SU-DHL-6 (cell line): ENCODE measurements around the gene KERA.

Experiments used
- H2AFZ ChIP-seq: fragments of 200-600 bp; sonication (generic); 2 replicates; pipeline ENCODE4 v1.6.1; 2014; ENCODE audit warnings: low read depth, mild to moderate bottlenecking, moderate library complexity, mixed read lengths, antibody characterized with exemption, low read length; ENCODE audit not compliant: severe bottlenecking
- H3F3A ChIP-seq: fragments of 200-600 bp; shearing (Covaris generic); 2 replicates; pipeline ENCODE4 v1.6.0; 2016; ENCODE audit warnings: antibody characterized with exemption, mild to moderate bottlenecking; ENCODE audit not compliant: insufficient read depth
- H3K27ac ChIP-seq: fragments of 200-600 bp; sonication (generic); 2 replicates; pipeline ENCODE4 v1.5.1; 2016; ENCODE audit warnings: low read depth, mild to moderate bottlenecking, low read length, moderate library complexity, mixed read lengths
- H3K27me3 ChIP-seq: fragments of 200-600 bp; sonication (generic), shearing (Covaris generic); 2 replicates; pipeline ENCODE4 v1.6.0; 2014; ENCODE audit warnings: mild to moderate bottlenecking, low read length
- H3K36me3 ChIP-seq: fragments of 200-600 bp; sonication (generic); 2 replicates; pipeline ENCODE4 v1.6.1; 2014; ENCODE audit warnings: mild to moderate bottlenecking, low read length, mixed read lengths
- H3K4me2 ChIP-seq: fragments of 300-600, 200-600 bp; shearing (Covaris generic), sonication (generic); 2 replicates; pipeline ENCODE4 v1.6.0; 2014; ENCODE audit warnings: low read length, low read depth, mild to moderate bottlenecking; ENCODE audit not compliant: poor library complexity, severe bottlenecking
- H3K4me3 ChIP-seq: fragments of 200-600 bp; sonication (generic); 2 replicates; pipeline ENCODE4 v1.5.1; 2014; ENCODE audit warnings: antibody characterized with exemption, low read length, mild to moderate bottlenecking, mixed read lengths; ENCODE audit not compliant: insufficient read depth, poor library complexity, severe bottlenecking
- H3K79me2 ChIP-seq: fragments of 200-600 bp; sonication (generic); 2 replicates; pipeline ENCODE4 v1.6.1; 2014; ENCODE audit warnings: mild to moderate bottlenecking, low read length, moderate library complexity; ENCODE audit not compliant: insufficient read depth
- H3K9ac ChIP-seq: fragments of 200-600 bp; sonication (generic); 2 replicates; pipeline ENCODE4 v1.7.0; 2014; ENCODE audit warnings: mild to moderate bottlenecking, low read length
- H3K9me2 ChIP-seq: fragments of 200-600 bp; sonication (generic); replicated peaks from 2 replicates; pipeline ENCODE4 v1.6.1; 2014; ENCODE audit warnings: low read length; ENCODE audit not compliant: insufficient read depth
- H3K9me3 ChIP-seq: fragments of 200-600 bp; sonication (generic); 2 replicates; pipeline ENCODE4 v1.6.1; 2014; ENCODE audit warnings: low read length, mixed read lengths; ENCODE audit not compliant: insufficient read depth
- H4K20me1 ChIP-seq: fragments of 200-600 bp; sonication (generic); 2 replicates; pipeline ENCODE4 v1.6.1; 2014; ENCODE audit warnings: low read depth, mild to moderate bottlenecking, antibody characterized with exemption, low read length, moderate library complexity, mixed read lengths
- EZH2phosphoT487 ChIP-seq: fragments of 200-600 bp; sonication (generic), shearing (Covaris generic); conservative IDR thresholded peaks from 2 replicates; pipeline ENCODE4 v1.6.1; 2018; ENCODE audit warnings: mild to moderate bottlenecking, antibody characterized with exemption, low read length, moderate library complexity, mixed read lengths
- TF ChIP-seq, protein P1 (sequence below): fragments of 200-600 bp; sonication (generic); IDR thresholded peaks from one replicate; pipeline ENCODE4 v1.5.1; 2017; ENCODE audit warnings: antibody characterized with exemption, mild to moderate bottlenecking, low read length, moderate library complexity; ENCODE audit not compliant: insufficient read depth, poor library complexity, severe bottlenecking

The KERA gene

DNA sequence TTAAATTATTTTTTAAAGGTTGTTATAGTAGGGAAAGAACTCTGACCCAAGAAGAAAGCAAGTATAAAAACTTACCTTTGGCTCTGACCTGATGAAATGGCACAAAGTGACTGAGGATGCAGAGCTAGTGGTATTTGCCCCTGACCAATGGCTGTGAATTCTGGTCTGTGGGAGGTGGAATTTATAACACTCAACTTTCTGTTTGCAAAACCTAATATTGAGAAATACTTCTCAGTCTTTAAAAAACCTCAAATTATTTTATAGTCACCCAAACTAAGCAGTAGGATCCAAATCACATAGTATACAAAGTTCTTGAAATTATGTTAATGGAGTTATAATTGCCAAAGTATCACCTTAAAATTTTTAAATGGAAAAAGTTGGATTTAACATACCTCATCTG is 53.0 kb downstream of the KERA start, which contains the start of gene EPYC:
Gene EPYC (minus strand): TSS at position 101 of the 400 bp plus-strand sequence. CDS start 2,407 bp downstream, outside the sequence.
- Histone ChIP-seq H2AFZ (no peak within 1 kb of the TSS), H4K20me1 (no peaks in the 10 kb centered on the region), H3F3A (no peaks in the 10 kb centered on the region), H3K4me2 (no peak within 1 kb of the TSS), H3K9me2 (no peaks in the 10 kb centered on the region), H3K9ac (no peak within 1 kb of the TSS), H3K27me3 (no peaks in the 10 kb centered on the region), H3K79me2 (no peaks in the 10 kb centered on the region), H3K9me3 (no peaks in the 10 kb centered on the region), H3K4me3 (no peak within 1 kb of the TSS), H3K36me3 (no peaks in the 10 kb centered on the region), H3K27ac (no peak within 1 kb of the TSS)
- TF ChIP-seq, protein P1, sequence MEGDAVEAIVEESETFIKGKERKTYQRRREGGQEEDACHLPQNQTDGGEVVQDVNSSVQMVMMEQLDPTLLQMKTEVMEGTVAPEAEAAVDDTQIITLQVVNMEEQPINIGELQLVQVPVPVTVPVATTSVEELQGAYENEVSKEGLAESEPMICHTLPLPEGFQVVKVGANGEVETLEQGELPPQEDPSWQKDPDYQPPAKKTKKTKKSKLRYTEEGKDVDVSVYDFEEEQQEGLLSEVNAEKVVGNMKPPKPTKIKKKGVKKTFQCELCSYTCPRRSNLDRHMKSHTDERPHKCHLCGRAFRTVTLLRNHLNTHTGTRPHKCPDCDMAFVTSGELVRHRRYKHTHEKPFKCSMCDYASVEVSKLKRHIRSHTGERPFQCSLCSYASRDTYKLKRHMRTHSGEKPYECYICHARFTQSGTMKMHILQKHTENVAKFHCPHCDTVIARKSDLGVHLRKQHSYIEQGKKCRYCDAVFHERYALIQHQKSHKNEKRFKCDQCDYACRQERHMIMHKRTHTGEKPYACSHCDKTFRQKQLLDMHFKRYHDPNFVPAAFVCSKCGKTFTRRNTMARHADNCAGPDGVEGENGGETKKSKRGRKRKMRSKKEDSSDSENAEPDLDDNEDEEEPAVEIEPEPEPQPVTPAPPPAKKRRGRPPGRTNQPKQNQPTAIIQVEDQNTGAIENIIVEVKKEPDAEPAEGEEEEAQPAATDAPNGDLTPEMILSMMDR, result no peak
- no peak for TF ChIP-seq EZH2phosphoT487

DNA sequence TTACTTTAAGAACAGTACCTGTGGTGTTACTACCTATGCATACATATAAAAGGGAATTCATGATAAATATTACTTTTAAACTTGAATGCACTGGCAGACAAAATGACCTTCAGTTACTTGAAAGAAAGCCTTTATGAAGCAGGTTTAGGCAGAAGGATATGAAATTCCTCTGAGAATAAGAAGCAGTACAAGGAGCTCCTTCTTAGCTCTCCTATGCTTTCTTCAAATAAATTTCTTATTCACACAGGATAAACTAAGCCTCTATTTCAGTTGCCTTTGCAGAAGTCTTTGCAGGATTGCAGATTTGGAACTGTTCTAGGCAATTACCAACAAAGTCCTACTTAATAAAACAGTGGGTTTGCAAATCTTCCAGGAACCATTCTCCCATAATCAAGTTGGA is 54.1 kb downstream of the KERA start:
- no peaks in the 10 kb centered on the region for H3F3A ChIP-seq
- H3K9me3 ChIP-seq, result no peaks in the 10 kb centered on the region
- TF ChIP-seq, protein P1, result no peak
- no peak for TF ChIP-seq EZH2phosphoT487
- H3K79me2 ChIP-seq, result no peaks in the 10 kb centered on the region
- no peaks in the 10 kb centered on the region for H3K9me2 ChIP-seq
- H3K4me3 ChIP-seq, result no peak overlapping the region
- H3K36me3 ChIP-seq, result no peaks in the 10 kb centered on the region
- H3K4me2 ChIP-seq, result no peak overlapping the region
- no peaks in the 10 kb centered on the region for H4K20me1 ChIP-seq
- H3K9ac ChIP-seq, result no peak overlapping the region
- no peak overlapping the region for H3K27ac ChIP-seq
- no peaks in the 10 kb centered on the region for H3K27me3 ChIP-seq
- H2AFZ ChIP-seq, result no peak overlapping the region

DNA sequence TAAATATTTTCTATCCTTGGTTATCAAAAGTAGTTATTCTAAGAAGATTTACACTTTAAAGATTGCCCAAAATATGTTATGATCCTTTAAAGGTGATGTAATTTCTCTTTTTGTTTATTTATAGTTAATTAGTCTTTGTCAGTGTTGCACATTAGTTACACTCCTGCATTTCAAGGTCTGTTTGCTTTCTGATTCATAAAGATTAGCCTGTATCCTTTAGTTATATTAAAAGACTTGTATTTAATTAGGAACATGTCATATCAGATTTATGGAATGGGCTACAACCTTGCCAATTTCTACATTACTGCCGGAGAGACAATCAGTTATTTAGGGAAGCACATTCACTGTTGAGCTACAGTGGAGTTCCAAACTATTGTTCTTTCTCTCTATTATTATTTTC is 56.5 kb downstream of the KERA start:
- TF ChIP-seq, protein P1, result no peak
- no peak for TF ChIP-seq EZH2phosphoT487
- no peaks in the 10 kb centered on the region for H3K27me3 ChIP-seq
- no peak overlapping the region for H3K4me2 ChIP-seq
- no peaks in the 10 kb centered on the region for H3F3A ChIP-seq
- H3K4me3 ChIP-seq, result no peak overlapping the region
- H3K9me2 ChIP-seq, result no peaks in the 10 kb centered on the region
- no peaks in the 10 kb centered on the region for H3K79me2 ChIP-seq
- H3K36me3 ChIP-seq, result no peaks in the 10 kb centered on the region
- no peak overlapping the region for H3K9ac ChIP-seq
- no peaks in the 10 kb centered on the region for H4K20me1 ChIP-seq
- H3K9me3 ChIP-seq, result no peaks in the 10 kb centered on the region
- H3K27ac ChIP-seq, result no peak overlapping the region
- H2AFZ ChIP-seq, result no peak overlapping the region
